Activated T-cell treated with anti-CD3 and anti-CD28 coated beads for 4 hours (primary cell): ENCODE measurements around the gene INSR.
"Not testable (repeated sequence)": the region's sequence is repeated elsewhere in the genome, so short reads cannot be mapped to it uniquely, and the experiment has no call there.

Experiments
- DNase-seq: peaks from one replicate; pipeline ENCODE4 v3.0.0-alpha.2; 2020

Gene INSR

GRCh38 chr19:7188698-7189629, 105.2 kb downstream of the INSR start:
- no peak for DNase-seq

- no peak for DNase-seq
These were observed 106.4 kb downstream of the INSR start for GRCh38 chr19:7187605-7188339.

GRCh38 chr19:7182489-7182888, 111.7 kb downstream of the INSR start:
- no peak for DNase-seq

GRCh38 chr19:7179917-7180306, 114.3 kb downstream of the INSR start:
- DNase-seq = no peak

- no peak for DNase-seq
These were observed 116.3 kb downstream of the INSR start for GRCh38 chr19:7177926-7178325.

GRCh38 chr19:7176792-7177191, 117.4 kb downstream of the INSR start:
- no peak for DNase-seq

GRCh38 chr19:7172794-7173193, 121.4 kb downstream of the INSR start:
- DNase-seq = no peak

GRCh38 chr19:7170983-7171382, 123.2 kb downstream of the INSR start:
- DNase-seq = no peak

- DNase-seq = no peak
These were observed 125.3 kb downstream of the INSR start for GRCh38 chr19:7168941-7169340.

GRCh38 chr19:7161292-7161691, 132.9 kb downstream of the INSR start:
- no peak for DNase-seq

- DNase-seq = no peak
These were observed 134.9 kb downstream of the INSR start for GRCh38 chr19:7159105-7159933.

GRCh38 chr19:7153022-7153421, 141.2 kb downstream of the INSR start:
- DNase-seq = no peak

GRCh38 chr19:7152568-7152967, 141.6 kb downstream of the INSR start:
- no peak for DNase-seq

- no peak for DNase-seq
These were observed 144.1 kb downstream of the INSR start for GRCh38 chr19:7149956-7150705.

- DNase-seq = not testable (repeated sequence)
These were observed 147.0 kb downstream of the INSR start for GRCh38 chr19:7147119-7147675.

GRCh38 chr19:7146086-7146485, 148.1 kb downstream of the INSR start:
- not testable (repeated sequence) for DNase-seq

GRCh38 chr19:7145494-7145893, 148.7 kb downstream of the INSR start:
- no peak for DNase-seq

- DNase-seq = no peak
These were observed 151.4 kb downstream of the INSR start for GRCh38 chr19:7142771-7143170.

GRCh38 chr19:7140137-7140536, 154.1 kb downstream of the INSR start:
- no peak for DNase-seq

- DNase-seq = no peak
These were observed 155.1 kb downstream of the INSR start for GRCh38 chr19:7139095-7139494.

GRCh38 chr19:7138402-7138801, 155.8 kb downstream of the INSR start:
- no peak for DNase-seq

GRCh38 chr19:7137120-7137519, 157.1 kb downstream of the INSR start:
- DNase-seq = no peak
